GM23248 (cell line): ENCODE measurements around the gene RARG.

Experiments used
- EZH2 ChIP-seq: fragments of 200-600 bp; sonication (generic); IDR thresholded peaks from 2 replicates; pipeline ENCODE4 v1.6.1; 2018; ENCODE audit warnings: antibody characterized with exemption, mild to moderate bottlenecking; ENCODE audit not compliant: insufficient read depth, poor library complexity, severe bottlenecking
- EZH2phosphoT487 ChIP-seq: fragments of 200-600 bp; sonication (generic); IDR thresholded peaks from 2 replicates; pipeline ENCODE4 v1.6.1; 2018; ENCODE audit warnings: antibody characterized with exemption, moderate library complexity, mild to moderate bottlenecking, low read depth; ENCODE audit not compliant: insufficient read depth

- TF ChIP-seq EZH2 (no peak), EZH2phosphoT487 (no peak)
Measured at GRCh38 chr12:53190108-53190729, 41.8 kb downstream of the RARG start.
